ENCODE measurements around the gene DAPK2. TPM values are rescaled to one million over a fixed set of nuclear protein-coding genes. Genes with fewer than 3 reads are reported as not detected.

The DAPK2 gene
- total RNA-seq, 1 experiment from 2014 or later = 1.4 TPM

DNA sequence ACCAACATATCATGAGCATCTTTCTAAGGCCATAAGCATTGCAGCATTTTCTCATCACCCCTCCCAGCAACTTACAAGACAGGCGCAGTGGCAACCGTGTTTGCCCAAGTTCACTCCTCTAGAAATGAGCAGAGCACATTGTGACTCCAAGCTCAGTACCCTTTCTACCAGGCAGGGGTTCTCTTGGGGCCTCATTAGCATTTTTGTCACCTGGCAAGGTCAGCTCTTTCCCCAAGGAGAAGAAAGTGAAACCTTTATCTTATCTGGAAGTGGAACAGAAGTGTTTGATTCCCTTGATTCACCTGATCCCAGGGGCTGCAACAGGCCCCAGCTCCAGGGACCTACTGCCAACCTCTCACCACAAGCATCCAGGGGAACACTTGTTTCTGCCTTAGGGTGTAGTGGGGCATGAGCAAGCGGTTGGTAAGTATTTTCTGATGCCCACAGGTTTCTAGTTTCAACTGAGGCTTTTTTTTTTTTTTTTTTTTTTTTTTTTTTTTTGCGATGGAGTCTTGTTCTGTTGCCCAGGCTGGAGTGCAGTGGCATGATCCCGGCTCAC is 168.5 kb downstream of the DAPK2 start:
- no peaks in the 10 kb centered on the region for H3K79me2 ChIP-seq (ENCODE audit: low read length)
- no peaks in the 10 kb centered on the region for H3K4me1 ChIP-seq (ENCODE audit: insufficient read depth, low read length)
- ChIA-PET POLR2A (ENCODE audit: unreplicated experiment) (no interaction called here), CTCF (no interaction called here)
- H3K9me3 ChIP-seq (ENCODE audit: low read length) = no peaks in the 10 kb centered on the region
- no peaks in the 10 kb centered on the region for H3F3A ChIP-seq (ENCODE audit: low read length, unreplicated experiment)
- no peak overlapping the region for H3K4me3 ChIP-seq (ENCODE audit: low read length)
- DNase-seq (no peak), ATAC-seq (no peak)
- H3K27me3 ChIP-seq (ENCODE audit: low read length) = no peaks in the 10 kb centered on the region
- TF ChIP-seq EZH2 (IDR thresholded peaks at IDR 0.05; ENCODE audit: low read length, unreplicated experiment) (no peak), EZH2phosphoT487 (IDR thresholded peaks at IDR 0.05; ENCODE audit: borderline replicate concordance, low read length) (no peak)
- TF ChIP-seq, protein P1, sequence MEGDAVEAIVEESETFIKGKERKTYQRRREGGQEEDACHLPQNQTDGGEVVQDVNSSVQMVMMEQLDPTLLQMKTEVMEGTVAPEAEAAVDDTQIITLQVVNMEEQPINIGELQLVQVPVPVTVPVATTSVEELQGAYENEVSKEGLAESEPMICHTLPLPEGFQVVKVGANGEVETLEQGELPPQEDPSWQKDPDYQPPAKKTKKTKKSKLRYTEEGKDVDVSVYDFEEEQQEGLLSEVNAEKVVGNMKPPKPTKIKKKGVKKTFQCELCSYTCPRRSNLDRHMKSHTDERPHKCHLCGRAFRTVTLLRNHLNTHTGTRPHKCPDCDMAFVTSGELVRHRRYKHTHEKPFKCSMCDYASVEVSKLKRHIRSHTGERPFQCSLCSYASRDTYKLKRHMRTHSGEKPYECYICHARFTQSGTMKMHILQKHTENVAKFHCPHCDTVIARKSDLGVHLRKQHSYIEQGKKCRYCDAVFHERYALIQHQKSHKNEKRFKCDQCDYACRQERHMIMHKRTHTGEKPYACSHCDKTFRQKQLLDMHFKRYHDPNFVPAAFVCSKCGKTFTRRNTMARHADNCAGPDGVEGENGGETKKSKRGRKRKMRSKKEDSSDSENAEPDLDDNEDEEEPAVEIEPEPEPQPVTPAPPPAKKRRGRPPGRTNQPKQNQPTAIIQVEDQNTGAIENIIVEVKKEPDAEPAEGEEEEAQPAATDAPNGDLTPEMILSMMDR (conservative IDR thresholded peaks at IDR 0.05; ENCODE audit: low read depth, low read length) = no peak
- no peaks in the 10 kb centered on the region for H4K20me1 ChIP-seq (ENCODE audit: low read length)
- H3K9ac ChIP-seq (ENCODE audit: low read length) = no peak overlapping the region
- H2AFZ ChIP-seq (ENCODE audit: low read length) = no peak overlapping the region
- intact Hi-C loops (cut with micrococcal nuclease) = no loop called here
- H3K4me2 ChIP-seq (ENCODE audit: low read length) = no peak overlapping the region
- BruUV-seq (replicated peaks) = no TSS peak
- H3K36me3 ChIP-seq (ENCODE audit: low read depth, low read length) = no peaks in the 10 kb centered on the region
- H3K9me2 ChIP-seq (replicated peaks; ENCODE audit: low read length) = no peaks in the 10 kb centered on the region
- H3K27ac ChIP-seq (ENCODE audit: low read length) = no peak overlapping the region

DNA sequence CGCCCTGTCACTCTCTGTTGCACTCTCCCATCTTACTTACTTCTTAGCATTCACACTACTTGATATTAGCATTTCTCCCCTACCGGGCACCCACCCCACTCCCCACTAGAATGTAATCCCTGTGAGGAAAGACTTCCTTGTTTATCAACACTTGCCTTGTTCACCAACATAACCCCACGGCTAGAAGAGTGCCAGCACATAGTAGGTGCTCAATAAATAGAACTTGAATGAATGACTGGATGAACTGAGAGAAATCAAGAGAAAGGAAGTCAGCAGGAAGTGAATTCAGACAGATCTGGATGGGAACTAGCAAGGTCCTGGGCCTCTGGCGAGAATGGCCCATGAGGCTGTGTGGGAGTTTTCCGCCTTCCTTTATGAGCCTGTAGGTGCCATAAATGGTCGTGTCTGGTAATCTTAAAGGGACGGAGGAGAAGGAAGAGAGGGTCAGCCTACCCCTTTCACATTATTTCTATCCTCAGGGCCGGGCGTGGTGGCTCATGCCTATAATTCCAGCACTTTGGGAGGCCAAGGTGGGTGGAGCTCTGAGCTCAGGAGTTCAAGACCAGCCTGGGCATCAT is 170.1 kb downstream of the DAPK2 start:
- Histone ChIP-seq H3K79me2 (ENCODE audit: low read length) (no peaks in the 10 kb centered on the region), H3K4me1 (ENCODE audit: insufficient read depth, low read length) (no peaks in the 10 kb centered on the region), H3K27ac (ENCODE audit: low read length) (no peak overlapping the region), H3K4me3 (ENCODE audit: low read length) (no peak overlapping the region), H2AFZ (ENCODE audit: low read length) (no peak overlapping the region), H3F3A (ENCODE audit: low read length, unreplicated experiment) (no peaks in the 10 kb centered on the region), H3K4me2 (ENCODE audit: low read length) (no peak overlapping the region), H3K9me3 (ENCODE audit: low read length) (no peaks in the 10 kb centered on the region), H3K36me3 (ENCODE audit: low read depth, low read length) (no peaks in the 10 kb centered on the region), H3K27me3 (ENCODE audit: low read length) (no peaks in the 10 kb centered on the region), H4K20me1 (ENCODE audit: low read length) (no peaks in the 10 kb centered on the region), H3K9ac (ENCODE audit: low read length) (no peak overlapping the region), H3K9me2 (replicated peaks; ENCODE audit: low read length) (no peaks in the 10 kb centered on the region)
- TF ChIP-seq, protein P1 (conservative IDR thresholded peaks at IDR 0.05; ENCODE audit: low read depth, low read length) = no peak
- TF ChIP-seq EZH2phosphoT487 (IDR thresholded peaks at IDR 0.05; ENCODE audit: borderline replicate concordance, low read length) (no peak), EZH2 (IDR thresholded peaks at IDR 0.05; ENCODE audit: low read length, unreplicated experiment) (no peak)
- intact Hi-C loops (cut with micrococcal nuclease) = no loop called here
- no TSS peak for BruUV-seq (replicated peaks)
- no peak for ATAC-seq
- POLR2A ChIA-PET (ENCODE audit: unreplicated experiment) = no interaction called here
- CTCF ChIA-PET = no interaction called here
- no peak for DNase-seq

DNA sequence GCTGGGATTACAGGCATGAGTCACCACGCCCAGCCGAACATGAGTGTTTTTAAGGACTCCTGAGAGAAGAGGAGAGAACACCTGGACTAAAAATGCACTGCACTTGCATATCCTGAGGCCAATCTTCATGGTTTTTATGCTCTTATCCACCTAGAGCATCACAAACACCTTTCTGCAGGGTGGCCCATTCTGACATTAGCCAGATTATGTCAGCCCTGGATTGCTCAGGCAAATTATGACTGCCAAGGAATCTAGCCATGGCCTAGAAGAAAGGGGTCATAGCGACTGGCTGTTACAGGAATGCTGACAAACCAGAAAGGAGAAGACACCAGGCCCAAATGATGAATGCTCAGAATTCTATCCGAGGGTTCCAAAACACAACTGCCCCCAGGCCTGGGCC is 171.7 kb downstream of the DAPK2 start:
- Histone ChIP-seq H3K4me1 (ENCODE audit: insufficient read depth, low read length) (no peaks in the 10 kb centered on the region), H3K9me2 (replicated peaks; ENCODE audit: low read length) (no peaks in the 10 kb centered on the region), H3K9ac (ENCODE audit: low read length) (no peak overlapping the region), H3K4me3 (ENCODE audit: low read length) (no peak overlapping the region), H3K9me3 (ENCODE audit: low read length) (no peaks in the 10 kb centered on the region), H3K36me3 (ENCODE audit: low read depth, low read length) (no peaks in the 10 kb centered on the region), H3K27me3 (ENCODE audit: low read length) (no peaks in the 10 kb centered on the region), H4K20me1 (ENCODE audit: low read length) (no peaks in the 10 kb centered on the region), H2AFZ (ENCODE audit: low read length) (no peak overlapping the region), H3F3A (ENCODE audit: low read length, unreplicated experiment) (no peaks in the 10 kb centered on the region), H3K4me2 (ENCODE audit: low read length) (no peak overlapping the region), H3K27ac (ENCODE audit: low read length) (no peak overlapping the region), H3K79me2 (ENCODE audit: low read length) (no peaks in the 10 kb centered on the region)
- ATAC-seq (no peak), DNase-seq (no peak)
- intact Hi-C loops (cut with micrococcal nuclease) = no loop called here
- TF ChIP-seq EZH2 (IDR thresholded peaks at IDR 0.05; ENCODE audit: low read length, unreplicated experiment) = no peak
- no peak for TF ChIP-seq EZH2phosphoT487 (IDR thresholded peaks at IDR 0.05; ENCODE audit: borderline replicate concordance, low read length)
- TF ChIP-seq, protein P1 (conservative IDR thresholded peaks at IDR 0.05; ENCODE audit: low read depth, low read length) = no peak
- POLR2A ChIA-PET (ENCODE audit: unreplicated experiment) = no interaction called here
- CTCF ChIA-PET = no interaction called here
- no TSS peak for BruUV-seq (replicated peaks)
